Measurements from ENCODE around the gene RHBDF2.
"Not testable (repeated sequence)": the region's sequence is repeated elsewhere in the genome, so short reads cannot be mapped to it uniquely, and the experiment has no call there.

The RHBDF2 gene

DNA sequence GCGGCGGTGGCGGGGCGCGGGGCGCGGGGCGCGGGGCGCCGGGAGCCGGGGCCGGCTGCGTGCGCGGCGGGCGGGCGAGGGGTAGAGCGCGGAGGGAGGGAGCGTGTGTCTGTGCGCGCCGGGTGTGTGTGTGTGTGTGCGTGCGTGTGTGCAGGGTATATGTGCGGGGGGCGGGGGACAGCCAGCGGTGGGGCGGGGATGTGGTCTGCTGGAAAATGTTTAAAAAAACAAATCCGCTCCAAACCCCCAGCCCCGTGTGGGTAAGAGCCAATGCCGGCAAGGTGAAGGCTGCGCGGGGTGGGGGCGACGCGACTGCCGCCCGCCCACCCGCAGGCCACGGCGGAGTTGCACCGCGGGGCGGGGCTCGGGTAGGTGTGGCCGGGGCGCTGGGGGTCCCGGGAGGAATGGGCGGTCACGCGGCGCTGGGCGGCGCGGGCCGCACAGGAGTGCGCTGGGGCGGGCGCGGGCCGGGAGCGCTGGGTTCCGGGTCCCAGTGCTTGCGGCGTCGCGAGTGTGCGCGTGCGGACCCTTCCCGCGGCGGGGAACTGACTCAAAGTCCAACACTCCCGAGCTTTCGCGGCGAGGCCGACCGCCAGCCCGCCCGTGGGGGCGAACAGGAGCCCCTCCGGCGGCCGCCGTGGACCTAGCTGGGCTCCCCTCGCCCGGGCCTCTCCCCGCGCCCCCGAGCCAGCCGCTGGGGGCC lies 36.5 kb upstream of the RHBDF2 start, which contains the start of gene CYGB:
Gene CYGB, minus strand, starts transcription at position 132 of the 703 bp plus-strand sequence. CDS start 167 bp downstream, outside the sequence.
- no peak for DNase-seq

DNA sequence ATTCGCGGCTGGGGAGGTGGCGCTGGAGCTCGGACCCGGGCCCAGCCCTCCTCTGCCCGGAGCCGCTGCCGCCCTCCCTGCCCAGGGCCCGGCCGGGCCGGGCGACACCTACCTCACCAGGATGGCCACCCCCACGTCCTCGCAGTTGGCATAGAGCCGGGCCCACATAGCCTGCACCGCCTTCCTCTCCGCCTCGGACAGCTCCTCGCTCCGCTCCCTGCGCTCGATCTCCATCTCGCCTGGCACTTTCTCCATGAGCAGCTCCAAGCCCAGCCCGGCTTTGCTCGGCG lies 36.0 kb upstream of the RHBDF2 start:
- no peak for DNase-seq

DNA sequence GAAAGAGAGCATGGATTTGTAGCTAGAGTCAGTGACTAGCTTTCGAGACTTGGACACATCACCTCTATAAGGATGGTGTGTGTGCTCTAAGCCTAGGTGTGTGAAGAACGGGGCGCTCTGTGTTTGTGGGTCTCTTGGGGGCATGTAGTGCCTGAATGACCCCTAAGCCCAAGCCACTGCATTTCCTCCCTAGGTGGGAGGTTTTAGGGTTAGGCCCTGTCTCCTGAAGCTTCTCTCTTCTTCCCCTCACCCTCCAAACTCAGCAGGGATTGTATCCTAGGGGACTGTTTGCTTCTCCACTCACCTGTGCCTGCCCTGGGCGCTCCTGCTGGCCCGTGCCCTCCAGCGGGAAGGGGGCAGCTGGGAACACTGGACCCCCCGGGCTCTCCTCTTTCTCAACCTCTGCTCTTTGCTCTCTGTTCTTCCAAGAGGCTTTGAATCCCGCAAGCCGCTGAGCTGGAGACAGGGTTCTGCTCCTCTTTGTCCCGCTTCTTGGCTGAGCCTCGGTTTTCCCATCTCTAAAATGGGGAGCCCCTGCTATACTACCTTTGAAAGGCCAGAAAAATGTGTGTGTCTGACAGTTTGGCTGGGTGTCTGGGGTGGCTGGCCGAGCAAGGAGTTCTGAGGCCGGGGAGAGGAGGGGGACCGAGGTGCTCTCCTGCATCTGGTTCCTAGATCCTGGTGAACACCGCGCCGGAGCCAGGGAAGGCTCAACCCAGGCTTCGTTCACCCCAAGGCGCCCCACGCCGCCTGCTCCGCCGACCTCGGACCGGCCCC lies 35.5 kb upstream of the RHBDF2 start:
- no peak for DNase-seq

DNA sequence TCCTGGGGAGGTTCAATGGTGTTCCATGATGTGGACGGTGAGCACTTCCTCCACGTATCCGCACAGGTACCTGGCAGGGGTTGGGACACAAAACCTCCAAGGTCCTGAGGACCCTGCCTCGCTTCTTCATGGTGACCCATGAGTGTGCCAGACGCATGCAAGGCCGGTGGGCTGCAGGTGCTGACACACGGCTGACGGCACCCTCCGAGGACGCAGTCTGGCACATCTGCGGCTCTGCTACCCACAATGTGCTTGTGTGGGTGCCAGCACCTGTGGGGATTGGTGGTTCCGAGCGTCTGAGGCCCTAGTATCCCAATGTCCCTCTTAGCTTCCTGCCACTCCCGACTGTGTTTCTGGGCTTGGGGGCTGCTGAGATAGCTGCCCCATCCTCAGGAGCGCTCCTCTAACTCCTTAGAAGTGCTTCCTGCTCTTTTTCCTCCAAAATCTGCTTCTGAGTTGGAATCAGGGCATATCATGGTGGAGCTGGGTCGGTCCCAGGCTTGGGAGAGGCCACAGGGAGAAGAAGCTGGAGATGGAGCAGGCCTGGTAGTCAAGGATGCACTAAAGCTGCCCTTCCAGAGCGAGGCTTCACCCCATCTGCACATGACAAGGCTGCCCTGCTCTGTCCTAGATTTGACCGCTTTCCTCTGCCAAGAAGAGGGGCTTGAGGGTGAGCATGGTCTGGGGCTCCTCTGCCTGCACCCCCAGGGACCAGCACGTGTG lies 34.7 kb upstream of the RHBDF2 start:
- no peak for DNase-seq

DNA sequence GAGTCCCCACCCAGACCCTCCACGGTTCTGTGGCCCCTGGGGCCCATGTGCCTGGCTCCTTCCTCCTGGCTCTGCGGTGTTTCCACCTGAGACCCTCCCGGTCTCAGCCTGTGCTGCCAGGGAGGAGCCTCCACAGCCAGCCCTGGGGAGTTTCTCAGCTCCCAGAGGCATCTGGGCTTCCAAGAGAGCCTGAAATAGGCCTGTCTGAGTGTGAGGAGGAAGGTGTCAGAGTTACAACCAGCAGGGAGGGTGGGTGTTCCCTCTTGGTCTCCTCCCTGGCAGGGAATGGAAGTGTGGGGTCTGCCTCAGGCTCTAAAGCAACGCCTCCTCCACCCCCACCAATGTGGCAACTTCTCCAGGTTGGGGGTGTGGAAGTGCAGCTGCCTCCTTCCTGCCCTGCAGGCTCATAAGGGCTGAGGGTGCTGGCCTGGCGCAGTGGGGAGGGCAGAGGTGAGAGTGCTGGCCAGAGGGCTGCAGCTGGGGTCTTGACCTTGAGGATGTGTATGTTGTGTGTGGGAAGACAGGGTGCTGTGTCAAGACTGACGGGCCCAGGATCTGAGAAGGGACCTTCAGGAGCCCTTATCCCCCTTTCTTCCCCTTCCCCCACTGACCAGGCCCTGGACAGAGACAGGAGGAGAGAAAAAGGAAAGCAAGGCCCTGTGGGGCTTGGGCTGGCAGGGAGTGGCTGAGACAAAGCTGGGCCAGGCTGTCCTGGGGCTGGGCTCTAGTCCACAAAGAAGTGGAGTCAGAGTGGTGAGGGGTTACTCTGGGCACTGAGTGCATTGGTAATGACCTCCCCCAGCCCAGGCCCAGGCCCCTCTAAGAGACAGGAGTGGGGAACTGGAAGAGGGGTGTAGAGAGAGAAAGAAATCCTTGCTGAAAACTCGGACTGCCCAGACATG lies 33.9 kb upstream of the RHBDF2 start:
- no peak for DNase-seq

DNA sequence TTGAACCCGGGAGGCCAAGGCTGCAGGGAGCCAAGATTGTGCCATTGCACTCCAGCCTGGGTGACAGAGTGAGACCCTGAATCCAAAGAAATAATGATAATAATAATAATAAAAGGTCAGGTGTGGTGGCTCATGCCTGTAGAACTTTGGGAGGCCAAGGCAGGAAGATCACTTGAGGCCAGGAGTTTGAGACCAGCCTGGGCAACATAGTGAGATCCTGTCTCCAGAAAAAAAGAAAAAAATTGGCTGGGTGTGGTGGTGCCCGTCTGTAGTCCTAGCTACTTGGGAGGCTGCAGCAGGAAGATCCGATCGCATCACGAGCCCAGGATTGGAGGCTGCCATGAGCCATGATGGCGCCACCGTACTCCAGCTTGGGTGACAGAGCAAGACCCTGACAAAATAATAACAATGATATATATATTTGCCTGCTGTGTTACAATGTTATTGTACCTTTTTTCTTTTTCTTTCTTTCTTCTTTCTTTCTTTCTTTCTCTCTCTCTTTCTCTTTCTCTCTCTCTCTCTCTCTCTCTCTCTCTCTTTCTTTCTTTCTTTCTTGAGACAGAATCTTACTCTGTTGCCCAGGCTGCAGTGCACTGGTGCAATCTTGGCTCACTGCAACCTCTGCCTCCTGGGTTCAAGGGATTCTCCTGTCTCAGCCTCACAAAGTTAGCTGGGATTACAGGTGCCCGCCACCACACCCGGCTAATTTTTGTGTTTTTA lies 32.6 kb upstream of the RHBDF2 start:
- not testable (repeated sequence) for DNase-seq

DNA sequence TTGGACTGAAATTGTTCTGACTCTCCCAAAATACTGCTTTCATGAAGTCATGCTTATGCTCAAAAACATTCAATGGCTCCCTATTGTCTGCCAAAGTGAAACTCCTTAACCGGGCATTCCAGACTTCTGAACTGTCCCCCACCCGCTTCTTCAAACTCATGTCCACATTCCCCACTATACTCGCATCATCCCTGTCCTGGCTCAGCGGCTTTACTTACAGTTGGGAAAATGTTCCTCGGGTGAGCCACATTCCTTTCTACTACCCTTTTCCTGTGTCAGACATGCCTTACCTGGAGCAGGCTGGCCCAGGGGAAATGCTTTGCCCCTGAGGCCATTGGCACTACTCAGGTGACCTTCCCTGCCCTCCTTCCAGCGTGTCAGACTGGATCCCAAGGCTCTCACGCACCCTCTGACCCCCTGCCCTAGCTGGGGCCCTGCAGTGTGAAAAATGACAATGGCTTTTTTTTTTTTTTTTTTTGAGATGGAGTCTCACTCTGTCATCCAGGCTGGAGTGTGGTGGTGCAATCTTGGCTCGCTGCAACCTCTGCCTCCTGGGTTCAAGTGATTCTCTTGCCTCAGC lies 30.9 kb upstream of the RHBDF2 start:
- DNase-seq = no peak

DNA sequence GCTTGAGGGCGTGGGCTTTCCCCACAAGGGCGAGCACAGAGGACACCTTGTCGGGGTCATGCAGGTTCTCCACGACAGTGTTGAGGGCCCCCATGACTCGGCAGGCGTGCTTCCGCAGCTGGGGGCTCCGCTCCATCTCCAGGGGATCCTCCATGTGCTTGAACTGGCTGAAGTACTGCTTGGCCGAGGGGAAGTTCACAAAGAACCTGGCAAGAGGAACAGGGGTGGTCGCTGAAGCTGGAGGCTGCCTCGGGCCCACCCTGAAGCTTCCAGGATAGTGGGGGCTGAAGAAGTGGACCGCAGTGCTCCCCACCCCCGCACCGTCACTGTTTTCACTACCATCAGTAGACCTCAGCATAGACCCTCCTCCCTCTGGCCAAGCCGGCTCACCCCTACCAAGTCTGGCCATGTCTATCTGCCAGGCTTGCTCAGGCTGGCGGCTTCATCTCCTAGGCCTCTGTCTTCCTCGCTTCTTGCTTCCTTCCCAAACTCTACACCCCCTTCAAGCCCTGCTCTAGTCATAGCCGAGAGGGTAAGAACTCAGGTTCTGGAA lies 30.3 kb upstream of the RHBDF2 start:
- DNase-seq = no peak

DNA sequence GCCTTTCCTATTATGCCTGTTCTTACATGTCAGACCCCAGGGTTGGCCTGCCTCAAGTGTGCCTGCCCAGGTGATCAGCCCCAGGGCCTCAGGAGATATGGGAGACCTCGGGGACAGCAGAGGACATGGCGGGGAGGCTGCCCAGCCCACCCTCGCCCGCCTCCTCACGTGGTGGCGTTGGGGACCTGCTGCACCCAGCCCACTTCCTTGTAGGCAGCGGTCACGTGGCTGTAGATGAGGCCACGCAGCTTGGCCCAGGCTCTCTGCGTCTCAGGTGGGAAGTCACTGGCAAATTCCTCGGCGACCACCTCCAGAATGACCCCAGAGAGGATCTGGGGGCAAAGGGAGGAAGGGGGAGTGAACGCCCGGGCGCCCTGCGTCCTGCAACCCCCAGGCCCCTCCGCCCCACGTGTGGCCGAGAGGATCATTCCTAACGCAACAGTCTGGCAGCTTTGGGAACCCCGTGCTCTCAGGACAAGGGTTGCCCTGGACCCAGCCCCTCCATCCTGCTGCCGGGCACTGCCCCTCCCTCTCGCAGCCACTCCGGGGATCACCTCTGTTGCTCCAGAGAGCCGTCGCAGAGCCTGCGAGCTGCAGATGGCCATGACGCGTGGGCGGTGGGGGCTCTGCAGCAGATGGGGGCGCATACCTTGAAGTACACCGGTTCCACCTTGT lies 29.7 kb upstream of the RHBDF2 start:
- no peak for DNase-seq

DNA sequence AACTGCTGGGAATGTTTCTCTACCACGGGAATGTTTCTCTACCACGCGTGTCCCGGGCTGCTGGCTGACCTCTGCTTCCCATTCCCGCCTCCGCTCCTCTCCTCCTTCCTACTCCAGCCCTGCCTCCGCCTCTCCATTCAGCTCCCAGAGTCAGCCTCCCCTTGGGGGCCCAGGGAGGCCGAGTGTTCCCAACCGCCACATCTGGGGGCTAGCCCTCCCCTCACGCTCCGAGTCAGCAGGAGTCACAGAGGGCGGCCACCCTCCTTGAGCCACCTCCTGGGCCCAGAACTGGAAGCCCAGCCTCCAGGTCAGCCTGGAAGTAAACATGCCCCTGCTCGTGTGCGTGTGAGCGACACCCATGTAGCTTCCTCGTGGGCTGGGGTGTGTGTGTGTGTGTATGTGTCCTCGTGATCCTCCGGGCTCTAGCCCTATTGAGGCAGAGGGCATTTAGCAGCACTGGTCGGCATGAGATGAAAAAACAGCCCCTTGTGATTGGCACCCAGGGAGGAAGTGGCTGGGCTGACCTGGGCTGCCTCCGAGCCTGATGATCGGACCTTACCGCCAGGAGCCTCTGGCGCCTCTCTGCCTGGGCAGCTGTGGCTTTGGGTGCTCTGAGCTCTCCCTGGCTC lies 29.0 kb upstream of the RHBDF2 start:
- DNase-seq = no peak

DNA sequence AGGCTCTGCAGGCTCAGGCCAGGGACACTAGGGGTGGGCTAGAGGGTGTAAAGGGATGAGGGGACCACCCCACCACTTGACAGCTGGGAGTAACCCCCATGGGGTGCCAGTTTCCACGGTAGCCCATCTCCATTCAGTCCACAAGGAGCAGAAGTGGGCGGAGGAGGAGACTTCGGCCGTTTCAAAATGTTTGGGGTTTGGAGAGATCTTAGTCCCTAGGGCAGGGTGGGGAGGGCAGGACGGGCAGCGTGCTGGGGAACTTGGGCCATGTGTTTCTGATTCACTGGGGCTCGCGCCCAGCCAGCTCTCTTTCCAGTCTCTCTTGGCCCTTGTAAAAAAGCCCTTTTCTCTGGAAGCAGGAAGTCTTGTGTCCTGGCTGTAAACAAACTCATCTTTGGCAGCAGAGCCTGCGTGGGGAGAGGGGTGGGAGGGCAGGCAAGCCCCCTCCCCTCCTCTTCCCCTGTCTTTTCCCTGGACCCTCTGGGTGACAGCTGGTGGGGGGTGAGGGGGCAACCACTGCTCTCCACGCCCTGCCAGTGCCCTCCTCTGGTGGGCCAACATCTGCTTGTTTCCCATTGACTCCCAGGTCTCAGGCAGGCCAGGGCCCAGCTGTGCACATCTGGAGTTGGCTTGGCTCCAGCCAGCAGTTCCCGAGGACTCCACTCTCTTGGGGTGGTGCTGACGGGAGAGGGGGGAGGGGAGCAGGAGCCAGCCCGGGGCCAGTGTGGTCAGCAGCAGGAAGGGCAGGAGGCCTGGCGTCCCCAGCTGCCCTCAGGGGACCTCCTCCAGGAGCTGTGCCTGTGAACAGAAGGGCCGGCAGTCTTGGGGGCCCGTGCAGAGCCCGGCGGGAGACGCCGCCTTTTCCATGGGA lies 28.2 kb upstream of the RHBDF2 start:
- DNase-seq = no peak

DNA sequence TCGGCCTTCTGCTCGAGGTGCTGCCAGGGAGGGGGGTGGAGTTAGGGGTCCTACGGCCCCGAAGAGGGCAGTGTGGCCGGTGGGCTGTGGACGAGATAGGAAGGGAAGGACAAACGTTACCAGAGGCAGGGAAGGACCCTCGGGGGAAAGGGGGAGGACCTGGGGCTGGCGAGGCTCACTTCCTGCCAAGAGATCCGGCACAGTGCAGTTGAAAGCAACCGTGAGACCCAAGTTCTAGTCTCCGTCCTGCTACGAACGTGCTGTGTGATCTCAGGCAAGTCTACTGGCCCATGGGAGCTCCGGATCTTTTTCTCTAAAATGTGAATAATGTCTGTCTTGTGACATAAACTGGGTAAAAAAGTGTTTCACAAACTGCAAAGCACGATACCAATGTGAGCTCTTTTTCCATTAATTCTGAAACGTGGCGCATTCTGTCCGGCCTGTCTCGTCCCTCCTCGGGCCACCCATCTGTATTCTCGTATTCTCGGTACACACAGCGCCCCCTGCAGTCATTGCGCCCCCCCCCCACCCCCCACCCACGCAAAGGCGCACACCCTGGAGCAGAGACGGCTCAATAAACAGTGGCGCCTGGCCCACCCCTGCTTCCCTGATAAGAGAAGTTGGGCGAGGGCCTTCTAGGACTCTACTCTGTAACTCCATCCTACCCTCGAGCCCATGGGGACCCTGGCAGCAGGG lies 27.5 kb upstream of the RHBDF2 start:
- DNase-seq = no peak

DNA sequence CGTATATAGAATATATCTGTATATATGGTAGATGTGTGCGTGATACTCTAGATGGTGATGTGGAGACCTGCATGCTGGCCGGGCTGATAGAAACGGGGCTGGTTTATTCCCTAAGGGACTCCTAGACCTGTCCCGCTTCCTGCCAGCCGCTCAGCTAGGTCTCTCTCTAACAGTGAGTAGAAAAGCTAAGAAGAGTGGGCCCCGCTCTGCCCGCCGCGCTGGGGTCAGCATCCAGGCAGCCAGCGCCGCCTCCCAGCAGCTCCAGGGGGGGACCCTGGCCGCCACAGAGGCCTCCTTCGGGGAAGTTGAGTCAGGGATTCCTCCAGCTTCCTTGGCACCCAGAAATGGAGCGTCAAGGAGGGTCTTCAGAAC lies 26.9 kb upstream of the RHBDF2 start:
- no peak for DNase-seq

DNA sequence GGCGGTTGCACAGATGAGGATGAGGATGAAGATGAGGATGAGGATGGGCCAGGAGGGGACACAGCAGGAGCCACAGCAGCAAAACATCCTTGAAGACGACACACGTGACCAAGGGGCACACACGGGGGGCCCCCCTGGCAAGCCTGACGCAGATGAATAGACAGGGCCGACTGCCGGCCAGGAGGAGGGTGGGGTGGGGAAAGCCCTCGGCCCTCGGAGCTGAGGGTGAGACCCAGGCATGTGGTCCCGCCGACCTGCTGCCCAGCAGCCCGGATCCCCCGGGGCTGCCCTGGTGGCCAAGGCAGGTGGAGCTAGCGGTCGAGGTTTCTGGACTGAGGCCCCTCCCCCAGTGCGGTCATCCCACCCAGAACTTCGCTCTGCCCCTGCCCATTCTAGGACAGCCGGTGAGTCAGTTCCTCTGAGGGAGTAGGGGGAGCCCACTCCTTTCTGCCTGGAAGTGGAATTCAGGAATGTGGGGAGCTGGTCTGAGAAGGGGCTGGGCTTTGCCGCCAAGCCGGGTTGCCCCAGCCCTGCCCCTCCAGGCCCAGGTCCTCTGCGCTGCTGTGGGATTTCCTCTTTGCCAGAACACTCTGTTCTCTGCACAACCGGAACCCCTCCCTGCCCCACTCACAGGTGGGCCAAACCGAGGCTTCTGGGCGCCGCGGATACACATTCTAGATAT lies 26.3 kb upstream of the RHBDF2 start:
- no peak for DNase-seq

DNA sequence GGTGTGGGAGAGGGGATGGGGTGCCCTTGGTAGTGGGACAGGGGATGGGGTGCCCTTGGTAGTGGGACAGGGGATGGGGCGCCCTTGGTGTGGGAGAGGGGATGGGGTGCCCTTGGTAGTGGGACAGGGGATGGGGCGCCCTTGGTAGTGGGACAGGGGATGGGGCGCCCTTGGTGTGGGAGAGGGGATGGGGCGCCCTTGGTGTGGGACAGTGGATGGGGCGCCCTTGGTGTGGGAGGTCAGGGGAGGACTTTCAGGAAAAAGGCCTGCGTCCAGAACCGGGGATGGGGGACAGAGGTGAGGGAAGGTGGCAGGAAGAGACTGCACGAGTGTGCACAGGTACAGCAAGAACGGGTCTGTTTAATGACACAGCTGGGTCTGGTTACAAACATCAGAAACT lies 25.8 kb upstream of the RHBDF2 start:
- DNase-seq = not testable (repeated sequence)

DNA sequence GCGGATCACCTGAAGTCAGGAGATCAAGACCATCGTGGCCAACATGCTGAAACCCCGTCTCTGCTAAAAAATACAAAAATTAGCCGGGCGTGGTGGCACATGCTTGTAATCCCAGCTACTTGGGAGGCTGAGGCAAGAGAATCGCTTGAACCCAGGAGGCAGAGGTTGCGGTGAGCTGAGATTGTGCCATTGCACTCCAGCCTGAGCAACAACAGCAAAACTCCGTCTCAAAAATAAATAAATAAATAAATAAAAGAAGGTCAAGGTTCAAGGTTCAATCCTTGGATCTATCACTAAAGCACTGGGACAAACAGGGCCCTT lies 24.2 kb upstream of the RHBDF2 start:
- not testable (repeated sequence) for DNase-seq

DNA sequence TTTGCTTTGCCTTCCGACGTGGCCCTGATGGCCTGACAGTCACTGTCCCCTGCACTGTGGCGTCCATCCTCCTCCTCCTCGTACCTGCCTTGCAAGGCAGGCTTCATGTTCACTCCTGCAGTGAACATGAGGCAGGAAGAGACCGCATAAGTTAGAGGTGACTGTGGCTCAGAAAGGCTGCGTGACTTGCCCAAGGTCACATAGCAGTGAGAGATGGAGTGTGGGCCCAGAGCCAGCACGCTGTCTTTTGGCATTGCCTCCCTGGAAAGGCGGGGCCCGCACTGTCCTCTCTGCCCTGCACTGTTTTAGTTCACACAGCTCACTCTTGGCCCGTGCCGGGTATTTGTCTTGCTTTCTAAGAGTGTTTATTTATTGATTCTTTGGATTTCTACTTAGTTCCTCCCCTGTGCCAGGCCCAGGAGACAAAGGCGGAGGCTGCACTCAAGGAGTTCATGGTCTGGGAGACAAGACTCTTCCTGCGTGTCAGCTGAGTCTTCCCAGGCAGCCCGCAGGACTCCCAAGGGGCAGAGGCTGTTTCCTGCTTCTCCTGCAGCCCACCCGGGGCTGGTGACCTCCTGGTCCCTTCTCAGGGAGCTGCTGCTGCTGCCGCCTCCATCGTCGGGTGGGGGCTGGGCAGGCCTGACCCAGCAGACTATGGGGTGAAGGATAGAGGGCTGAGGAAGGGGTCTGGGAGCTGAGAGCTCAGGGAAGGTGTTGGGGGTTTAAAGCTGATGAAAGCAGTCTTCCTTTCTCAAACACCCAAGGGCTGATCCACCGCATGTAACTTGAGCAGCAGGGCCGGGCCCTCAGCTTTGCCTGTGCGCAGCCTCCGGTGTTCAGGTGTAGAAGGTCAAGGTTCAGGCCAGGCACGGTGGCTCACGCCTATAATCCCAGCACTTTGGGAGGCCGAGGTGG lies 23.6 kb upstream of the RHBDF2 start:
- DNase-seq = no peak

Measured in NCI-H774 (cell line).